ENCODE data around the gene OLIG3.

Gene OLIG3

DNA sequence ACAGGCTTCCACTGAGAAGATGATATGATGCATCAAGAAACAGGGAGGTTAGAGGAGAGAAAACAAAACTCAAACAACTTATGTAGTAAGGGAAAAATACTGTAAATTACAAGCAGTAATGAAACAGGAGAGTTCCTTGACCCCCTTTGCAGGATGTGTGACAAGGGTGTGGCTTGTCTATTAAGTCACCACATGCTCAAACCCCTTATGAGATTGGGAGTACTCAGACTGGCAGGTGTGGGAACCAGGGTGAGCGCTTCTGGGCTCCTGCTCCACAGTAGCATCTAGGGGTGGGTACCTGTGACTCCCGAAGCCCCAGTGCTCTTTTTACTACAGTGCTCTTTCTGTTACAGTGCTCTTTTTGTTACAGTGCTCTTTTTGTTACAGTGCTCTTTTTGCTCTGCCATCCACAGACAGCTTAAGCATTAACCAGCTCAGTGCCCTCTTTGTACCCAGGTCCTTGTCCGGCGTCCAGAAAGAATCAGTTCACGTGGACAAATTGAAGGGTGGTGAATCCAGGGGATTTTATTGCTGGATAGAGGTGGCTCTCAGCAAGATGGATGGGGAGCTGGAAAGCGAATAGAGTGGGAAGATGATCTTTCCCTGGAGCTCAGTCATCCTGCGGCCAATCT lies 28.7 kb downstream of the OLIG3 start:
- no peak for DNase-seq

DNA sequence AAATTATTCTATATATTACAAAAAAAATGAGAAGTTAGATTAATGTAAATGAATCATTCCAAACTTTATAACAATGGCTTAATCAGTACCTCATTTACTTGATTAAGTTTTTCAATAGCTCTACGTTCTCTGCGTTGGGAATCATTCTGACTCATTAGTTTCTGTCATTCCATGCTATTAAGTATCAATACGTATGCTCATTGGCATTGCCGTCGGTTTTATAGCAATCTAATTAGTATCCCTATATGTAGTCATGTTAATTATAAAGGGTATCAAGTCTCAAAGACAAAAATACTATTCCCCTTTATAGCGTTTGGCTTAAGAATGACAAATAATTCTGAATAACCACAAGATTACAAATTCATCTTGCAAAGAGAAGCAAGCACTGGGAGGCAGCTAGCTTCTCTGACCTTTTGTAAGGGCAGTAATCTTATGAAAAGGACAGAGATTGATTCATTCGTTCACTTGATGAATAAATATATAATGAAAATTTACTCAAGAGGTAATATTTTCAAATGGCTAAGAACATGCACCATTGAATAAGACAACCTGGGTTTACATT lies 41.8 kb downstream of the OLIG3 start:
- no peak for DNase-seq

- no peak for DNase-seq
These were observed 50.3 kb downstream of the OLIG3 start for GRCh38 chr6:137443901-137444300.

Data from T-helper 2 cell (primary cell).